ENCODE results near the gene MAGI2. TPM values are rescaled to one million over a fixed set of nuclear protein-coding genes. Genes with fewer than 3 reads are reported as not detected.
"Not testable (repeated sequence)": the region's sequence is repeated elsewhere in the genome, so short reads cannot be mapped to it uniquely, and the experiment has no call there.

Gene MAGI2
- total RNA-seq, 1 experiment from 2014 or later, result 2.0 TPM

DNA sequence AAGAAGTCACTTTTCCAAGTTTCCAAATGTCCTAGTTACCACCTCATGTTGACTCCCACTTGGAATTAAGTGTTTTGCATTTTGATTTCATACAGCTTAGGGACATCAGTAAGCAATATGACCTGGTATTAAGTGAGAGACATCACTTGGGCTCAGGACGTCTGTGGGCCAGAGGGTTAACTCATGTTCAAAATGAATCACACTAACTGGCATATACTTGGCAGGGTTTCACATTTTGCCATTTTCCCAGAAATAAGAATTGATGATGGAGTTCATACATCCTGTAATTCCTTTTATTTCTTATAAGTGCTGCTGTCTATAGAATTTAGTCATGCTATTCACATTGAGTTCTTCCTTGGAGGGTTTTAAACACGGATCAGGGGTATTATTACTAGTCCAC lies 1138.3 kb downstream of the MAGI2 start:
- DNase-seq (ENCODE audit: low read depth, low spot score), result no peak
- in situ Hi-C loops (cut with HindIII; ENCODE audit: low pct_unique_long_range_greater_than_20kb, low sequenced_read_pairs), result no loop called here

- in situ Hi-C loops (cut with HindIII; ENCODE audit: low pct_unique_long_range_greater_than_20kb, low sequenced_read_pairs), result no loop called here
- DNase-seq (ENCODE audit: low read depth, low spot score), result no peak
Observed at GRCh38 chr7:78311181-78311580, 1142.3 kb downstream of the MAGI2 start.

- DNase-seq (ENCODE audit: low read depth, low spot score), result no peak
- in situ Hi-C loops (cut with HindIII; ENCODE audit: low pct_unique_long_range_greater_than_20kb, low sequenced_read_pairs), result no loop called here
Observed at GRCh38 chr7:78307892-78308291, 1145.6 kb downstream of the MAGI2 start.

GRCh38 chr7:78306634-78307033 lies 1146.8 kb downstream of the MAGI2 start:
- no peak for DNase-seq (ENCODE audit: low read depth, low spot score)
- in situ Hi-C loops (cut with HindIII; ENCODE audit: low pct_unique_long_range_greater_than_20kb, low sequenced_read_pairs), result no loop called here

- DNase-seq (ENCODE audit: low read depth, low spot score), result no peak
- in situ Hi-C loops (cut with HindIII; ENCODE audit: low pct_unique_long_range_greater_than_20kb, low sequenced_read_pairs), result no loop called here
Observed at GRCh38 chr7:78301407-78301806, 1152.1 kb downstream of the MAGI2 start.

DNA sequence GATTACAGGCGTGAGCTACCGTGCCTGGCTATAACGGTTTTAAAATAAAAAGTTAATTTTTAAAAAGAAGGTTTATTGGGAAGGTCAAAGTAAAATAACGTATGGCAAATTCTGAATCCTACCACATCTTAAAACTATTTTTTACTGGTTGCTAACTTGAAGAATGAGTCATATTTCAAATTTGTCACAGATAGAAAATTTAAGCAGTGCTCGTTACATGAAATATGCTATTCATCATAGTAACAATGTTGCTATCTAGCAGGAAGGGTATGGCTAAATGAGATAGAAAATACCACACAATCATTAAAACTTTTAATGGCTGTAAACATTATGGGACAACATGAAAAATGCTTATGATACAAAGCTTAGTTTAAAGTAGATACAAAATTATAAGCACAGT lies 1154.4 kb downstream of the MAGI2 start:
- no peak for DNase-seq (ENCODE audit: low read depth, low spot score)
- in situ Hi-C loops (cut with HindIII; ENCODE audit: low pct_unique_long_range_greater_than_20kb, low sequenced_read_pairs), result no loop called here

DNA sequence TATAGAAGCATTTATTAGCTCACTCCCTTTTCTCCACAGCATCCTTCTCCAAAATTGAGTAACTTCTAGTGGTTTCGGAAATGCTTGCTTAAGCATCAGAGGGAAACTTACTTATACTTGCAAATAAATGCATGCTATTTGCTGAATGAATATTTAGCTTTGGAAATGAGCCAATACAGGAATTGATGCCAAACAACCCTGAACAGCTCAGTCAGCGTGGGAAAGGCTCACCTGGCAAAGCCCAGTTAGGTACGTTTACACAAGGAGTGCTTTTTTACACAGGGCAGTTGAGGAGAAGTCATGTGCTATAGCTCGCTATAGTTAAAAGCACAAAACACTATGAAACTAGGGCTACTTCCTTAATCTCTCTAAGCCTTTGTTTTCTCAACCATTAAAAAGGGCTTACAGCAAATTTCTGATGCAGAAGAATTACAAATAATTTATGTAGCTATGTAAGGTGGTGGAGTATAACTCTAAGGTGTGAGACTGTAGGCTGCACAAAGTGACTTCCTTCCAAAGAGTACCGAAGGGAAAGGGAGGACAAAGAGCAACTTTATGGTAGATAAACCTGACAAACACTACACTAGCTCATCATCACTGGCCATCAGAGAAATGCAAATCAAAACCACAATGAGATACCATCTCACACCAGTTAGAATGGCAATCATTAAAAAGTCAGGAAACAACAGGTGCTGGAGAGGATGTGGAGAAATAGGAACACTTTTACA lies 1156.7 kb downstream of the MAGI2 start:
- no peak for DNase-seq (ENCODE audit: low read depth, low spot score)
- in situ Hi-C loops (cut with HindIII; ENCODE audit: low pct_unique_long_range_greater_than_20kb, low sequenced_read_pairs), result no loop called here

DNA sequence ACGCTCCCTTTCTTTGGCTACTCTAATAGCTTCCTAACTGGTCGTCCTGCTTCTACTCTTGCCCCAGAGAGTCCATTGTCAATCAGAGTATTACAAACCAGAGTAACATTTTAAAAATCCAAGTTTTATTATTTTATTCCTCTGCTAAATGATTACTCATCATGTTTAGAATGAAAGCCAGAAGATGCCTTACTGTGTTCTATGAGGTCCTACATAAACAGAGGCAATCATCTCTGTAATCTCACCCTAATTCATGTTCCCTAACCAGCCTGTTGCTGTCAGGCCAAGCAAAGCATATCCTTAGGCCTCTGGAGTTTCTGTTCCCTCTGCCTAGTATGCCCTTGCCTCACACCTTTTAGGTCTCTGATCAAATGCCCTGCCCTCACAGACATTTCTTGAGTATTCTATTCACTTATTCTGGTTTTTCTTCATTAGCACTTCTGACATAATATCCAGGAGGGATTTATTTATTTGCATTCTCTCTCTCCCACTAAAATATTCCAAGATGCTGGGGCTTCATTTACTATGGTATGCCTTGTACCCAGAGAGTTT lies 1157.3 kb downstream of the MAGI2 start:
- in situ Hi-C loops (cut with HindIII; ENCODE audit: low pct_unique_long_range_greater_than_20kb, low sequenced_read_pairs), result no loop called here
- DNase-seq (ENCODE audit: low read depth, low spot score), result no peak

DNA sequence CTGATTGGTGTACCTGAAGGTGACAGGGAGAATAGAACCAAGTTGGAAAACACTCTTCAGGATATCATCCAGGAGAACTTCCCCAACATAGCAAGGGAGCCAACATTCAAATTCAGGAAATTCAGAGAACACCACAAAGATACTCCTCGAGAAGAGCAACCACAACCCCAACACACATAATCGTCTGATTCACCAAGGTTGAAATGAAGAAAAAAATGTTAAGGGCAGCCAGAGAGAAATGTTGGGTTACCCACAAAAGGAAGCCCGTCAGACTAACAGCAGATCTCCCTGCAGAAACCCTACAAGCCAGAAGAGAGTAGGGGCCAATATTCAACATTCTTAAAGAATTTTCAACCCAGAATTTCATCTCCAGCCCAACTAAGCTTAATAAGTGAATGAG lies 1164.0 kb downstream of the MAGI2 start:
- in situ Hi-C loops (cut with HindIII; ENCODE audit: low pct_unique_long_range_greater_than_20kb, low sequenced_read_pairs); DNase-seq (ENCODE audit: low read depth, low spot score): not testable (repeated sequence)

GRCh38 chr7:78284945-78285344 lies 1168.5 kb downstream of the MAGI2 start:
- DNase-seq (ENCODE audit: low read depth, low spot score), result no peak
- in situ Hi-C loops (cut with HindIII; ENCODE audit: low pct_unique_long_range_greater_than_20kb, low sequenced_read_pairs), result no loop called here

DNA sequence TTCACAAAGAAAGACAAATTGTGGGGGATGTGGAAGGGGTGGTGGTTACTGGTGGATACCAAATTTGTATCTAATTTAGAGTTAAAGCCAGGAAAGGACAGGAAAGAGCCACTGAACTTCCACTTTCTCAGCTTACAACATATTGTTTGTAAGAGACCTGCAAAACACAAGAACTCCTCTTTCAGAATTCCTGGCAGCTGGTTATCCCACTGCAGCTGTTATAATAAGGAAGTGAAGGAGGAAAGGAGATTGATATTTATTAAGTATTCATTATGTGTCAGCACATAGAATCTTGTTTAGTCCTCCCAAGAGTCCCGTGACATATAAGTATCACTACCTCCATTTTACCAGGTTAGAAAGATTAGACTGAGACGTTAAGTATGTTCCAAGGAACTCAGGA lies 1173.2 kb downstream of the MAGI2 start:
- in situ Hi-C loops (cut with HindIII; ENCODE audit: low pct_unique_long_range_greater_than_20kb, low sequenced_read_pairs), result no loop called here
- no peak for DNase-seq (ENCODE audit: low read depth, low spot score)

DNA sequence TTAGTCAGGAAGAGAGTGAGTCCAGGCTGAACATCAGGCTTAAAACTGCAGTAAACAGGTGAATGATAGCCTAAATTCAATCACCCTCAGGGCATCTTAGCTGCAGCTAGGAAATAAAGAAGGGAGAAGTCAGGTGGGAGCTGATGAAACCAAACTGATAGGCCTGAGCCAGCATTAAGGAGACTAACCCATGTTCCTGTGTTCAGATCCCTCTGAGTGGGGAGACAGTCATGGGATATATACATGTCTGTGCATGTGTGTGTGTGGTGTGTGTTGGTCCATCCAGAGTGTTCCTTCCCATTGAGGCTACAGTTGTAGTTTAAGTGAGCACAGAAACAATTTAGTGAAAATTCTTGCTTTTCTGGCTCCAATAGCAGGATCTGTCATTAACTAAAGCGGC lies 1174.0 kb downstream of the MAGI2 start:
- DNase-seq (ENCODE audit: low read depth, low spot score), result no peak
- in situ Hi-C loops (cut with HindIII; ENCODE audit: low pct_unique_long_range_greater_than_20kb, low sequenced_read_pairs), result no loop called here

DNA sequence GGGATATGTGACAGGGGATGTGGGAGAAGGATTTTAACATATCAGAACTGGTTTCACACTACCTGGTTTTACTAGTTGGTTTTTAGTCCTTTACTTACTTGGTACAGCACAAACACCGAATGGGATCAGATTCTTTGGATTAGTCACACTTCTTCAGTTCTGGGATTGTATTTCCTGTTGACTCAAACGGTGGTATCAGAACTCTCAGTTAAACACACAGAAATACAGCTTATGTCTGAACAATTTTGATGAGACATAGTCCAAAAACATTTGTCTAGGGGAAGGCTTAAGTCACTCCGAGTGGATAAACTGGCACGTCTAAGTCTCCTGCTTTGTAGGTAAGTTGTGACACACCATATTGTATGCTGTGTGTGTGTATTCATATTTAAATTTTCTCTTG lies 1174.4 kb downstream of the MAGI2 start:
- DNase-seq (ENCODE audit: low read depth, low spot score), result no peak
- in situ Hi-C loops (cut with HindIII; ENCODE audit: low pct_unique_long_range_greater_than_20kb, low sequenced_read_pairs), result no loop called here

DNA sequence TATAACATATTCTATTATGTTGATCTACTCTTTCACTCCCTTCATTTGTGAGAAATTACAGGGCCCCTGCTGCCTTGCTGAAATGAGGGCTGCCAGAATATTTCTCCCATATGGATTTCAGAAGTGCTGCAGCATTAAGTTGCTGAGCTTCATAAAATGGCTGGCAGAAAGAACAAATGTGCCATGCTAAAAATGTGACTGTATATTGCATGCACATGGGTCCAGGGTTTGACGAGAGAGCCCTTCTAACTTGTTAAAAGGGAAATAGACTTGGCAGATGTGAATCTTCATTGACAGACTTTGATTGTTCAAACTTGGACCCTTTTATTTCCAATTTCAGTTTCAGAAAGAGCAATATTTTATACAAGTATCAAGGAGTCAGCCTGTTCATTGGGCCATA lies 1186.3 kb downstream of the MAGI2 start:
- in situ Hi-C loops (cut with HindIII; ENCODE audit: low pct_unique_long_range_greater_than_20kb, low sequenced_read_pairs), result no loop called here
- DNase-seq (ENCODE audit: low read depth, low spot score), result no peak

GRCh38 chr7:78265486-78265885 lies 1188.0 kb downstream of the MAGI2 start:
- no peak for DNase-seq (ENCODE audit: low read depth, low spot score)
- in situ Hi-C loops (cut with HindIII; ENCODE audit: low pct_unique_long_range_greater_than_20kb, low sequenced_read_pairs), result no loop called here

DNA sequence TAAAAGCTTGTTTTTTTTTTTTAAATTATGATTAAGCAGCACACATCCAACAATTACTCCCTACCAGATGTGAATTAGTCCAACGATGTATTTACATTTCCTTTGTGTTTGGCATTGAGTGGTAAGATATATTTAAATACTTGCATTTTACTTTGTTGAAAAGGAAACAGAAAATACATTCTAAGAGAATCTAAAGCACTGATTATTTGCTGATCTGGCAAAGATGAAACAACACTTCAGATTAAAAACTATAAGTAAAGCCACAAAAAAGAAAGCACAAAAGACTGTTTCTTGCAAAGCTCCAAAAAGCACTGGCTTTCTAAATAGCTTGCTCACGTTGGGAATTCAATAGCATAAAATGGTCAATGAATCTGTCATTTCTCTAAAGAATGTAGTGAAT lies 1188.4 kb downstream of the MAGI2 start:
- no peak for DNase-seq (ENCODE audit: low read depth, low spot score)
- in situ Hi-C loops (cut with HindIII; ENCODE audit: low pct_unique_long_range_greater_than_20kb, low sequenced_read_pairs), result no loop called here

- DNase-seq (ENCODE audit: low read depth, low spot score), result no peak
- in situ Hi-C loops (cut with HindIII; ENCODE audit: low pct_unique_long_range_greater_than_20kb, low sequenced_read_pairs), result no loop called here
Observed at GRCh38 chr7:78264105-78264504, 1189.4 kb downstream of the MAGI2 start.

DNA sequence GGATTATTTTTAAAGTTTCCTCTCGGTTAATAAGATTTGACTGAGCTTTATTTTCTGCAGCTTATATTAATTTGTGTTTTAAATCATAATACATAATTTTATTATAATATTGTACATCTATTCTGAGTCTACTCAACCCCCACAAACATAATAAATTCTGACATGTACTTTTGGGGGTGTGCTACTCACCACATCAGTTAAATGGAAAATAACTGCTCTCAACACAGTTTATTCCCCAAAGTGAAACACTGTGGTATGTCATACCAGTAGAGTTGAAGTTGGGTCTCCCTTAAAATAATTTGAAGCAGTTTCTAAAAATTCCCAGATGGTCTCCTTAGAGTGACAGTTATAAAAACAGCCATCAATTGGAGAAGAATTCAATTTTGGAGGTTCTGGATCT lies 1191.7 kb downstream of the MAGI2 start:
- in situ Hi-C loops (cut with HindIII; ENCODE audit: low pct_unique_long_range_greater_than_20kb, low sequenced_read_pairs), result no loop called here
- DNase-seq (ENCODE audit: low read depth, low spot score), result no peak

DNA sequence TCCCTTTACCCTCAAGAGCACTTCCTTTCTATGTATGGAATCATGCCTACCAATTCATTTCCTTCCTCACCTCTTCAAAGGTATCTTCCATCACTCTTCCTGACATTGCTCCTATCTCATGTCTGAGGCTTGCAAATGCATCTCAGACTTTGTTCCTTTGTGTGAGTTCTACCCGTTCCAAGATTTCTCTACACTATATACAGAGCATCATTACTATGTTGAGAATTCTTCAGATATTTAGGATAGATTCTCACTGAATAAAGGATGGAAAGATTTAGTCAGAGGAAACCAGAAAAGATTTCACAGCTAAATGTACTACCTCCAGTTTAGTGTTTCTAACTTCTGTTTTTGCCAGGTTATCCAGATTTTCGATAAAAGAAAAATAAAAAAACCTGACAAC lies 1192.2 kb downstream of the MAGI2 start:
- in situ Hi-C loops (cut with HindIII; ENCODE audit: low pct_unique_long_range_greater_than_20kb, low sequenced_read_pairs), result no loop called here

GRCh38 chr7:78260826-78261225 lies 1192.6 kb downstream of the MAGI2 start:
- in situ Hi-C loops (cut with HindIII; ENCODE audit: low pct_unique_long_range_greater_than_20kb, low sequenced_read_pairs), result no loop called here
- DNase-seq (ENCODE audit: low read depth, low spot score), result no peak

More for the DNA sequence above, 1192.2 kb downstream of the MAGI2 start:
- no peak for DNase-seq (ENCODE audit: low read depth, low spot score)

All from SK-MEL-5 (cell line).